Adipocyte (in vitro differentiated cells): ENCODE results near the gene PPP1R26.
A peak's percentile ranks its signal among the peaks of the same experiment; 100 is the strongest.
"Not testable (repeated sequence)": the region's sequence is repeated elsewhere in the genome, so short reads cannot be mapped to it uniquely, and the experiment has no call there.

ENCODE experiments used
- DNase-seq: peaks from one replicate; pipeline ENCODE4 v3.0.0-alpha.2; 2015; ENCODE audit warnings: low read depth
- H3K27me3 ChIP-seq: replicated peaks from 2 replicates; pipeline ENCODE4 v1.7.0; 2013; ENCODE audit warnings: mild to moderate bottlenecking, low read length, moderate library complexity; ENCODE audit not compliant: control insufficient read depth, insufficient read depth
- H3K36me3 ChIP-seq: 2 replicates; pipeline ENCODE4 v1.7.0; 2013; ENCODE audit warnings: low read length, mild to moderate bottlenecking, moderate library complexity; ENCODE audit not compliant: control insufficient read depth, insufficient read depth, severe bottlenecking
- H3K4me1 ChIP-seq: 2 replicates; pipeline ENCODE4 v1.7.0; 2013; ENCODE audit warnings: mild to moderate bottlenecking, low read length, moderate library complexity; ENCODE audit not compliant: control insufficient read depth, insufficient read depth
- H3K4me3 ChIP-seq: 2 replicates; pipeline ENCODE4 v1.7.0; 2013; ENCODE audit warnings: mild to moderate bottlenecking, low read length, moderate library complexity
- H3K9ac ChIP-seq: 2 replicates; pipeline ENCODE4 v1.7.0; 2013; ENCODE audit warnings: mild to moderate bottlenecking, low read length, moderate library complexity
- H3K9me3 ChIP-seq: 2 replicates; pipeline ENCODE4 v1.7.0; 2013; ENCODE audit warnings: mild to moderate bottlenecking, low read length, moderate library complexity; ENCODE audit not compliant: control insufficient read depth

Gene PPP1R26

GRCh38 chr9:135530146-135530545 is 50.6 kb downstream of the PPP1R26 start:
- Histone ChIP-seq H3K36me3 (no peaks in the 10 kb centered on the region), H3K27me3 (peaks cover 40% of the 10 kb centered on the region), H3K9me3 (peaks cover 4% of the 10 kb centered on the region), H3K9ac (no peak overlapping the region), H3K4me1 (no peaks in the 10 kb centered on the region), H3K4me3 (no peak overlapping the region)
- no peak for DNase-seq

- no peaks in the 10 kb centered on the region for H3K4me1 ChIP-seq
- H3K36me3 ChIP-seq: no peaks in the 10 kb centered on the region
- H3K27me3 ChIP-seq: peaks cover 36% of the 10 kb centered on the region
- H3K9ac ChIP-seq: no peak overlapping the region
- no peak overlapping the region for H3K4me3 ChIP-seq
- H3K9me3 ChIP-seq: peaks cover 4% of the 10 kb centered on the region
- DNase-seq: no peak
These were observed 51.5 kb downstream of the PPP1R26 start for GRCh38 chr9:135531096-135531495.

- peaks cover 32% of the 10 kb centered on the region for H3K27me3 ChIP-seq
- H3K4me1 ChIP-seq: no peaks in the 10 kb centered on the region
- DNase-seq: no peak
- peaks cover 4% of the 10 kb centered on the region for H3K9me3 ChIP-seq
- no peaks in the 10 kb centered on the region for H3K36me3 ChIP-seq
- no peak overlapping the region for H3K9ac ChIP-seq
- H3K4me3 ChIP-seq: no peak overlapping the region
These were observed 53.5 kb downstream of the PPP1R26 start for GRCh38 chr9:135533113-135533512.

GRCh38 chr9:135533674-135534073 is 54.1 kb downstream of the PPP1R26 start:
- no peak for DNase-seq
- Histone ChIP-seq H3K4me3 (no peak overlapping the region), H3K27me3 (peaks cover 29% of the 10 kb centered on the region), H3K4me1 (no peaks in the 10 kb centered on the region), H3K9me3 (peaks cover 4% of the 10 kb centered on the region), H3K36me3 (no peaks in the 10 kb centered on the region), H3K9ac (no peak overlapping the region)

DNA sequence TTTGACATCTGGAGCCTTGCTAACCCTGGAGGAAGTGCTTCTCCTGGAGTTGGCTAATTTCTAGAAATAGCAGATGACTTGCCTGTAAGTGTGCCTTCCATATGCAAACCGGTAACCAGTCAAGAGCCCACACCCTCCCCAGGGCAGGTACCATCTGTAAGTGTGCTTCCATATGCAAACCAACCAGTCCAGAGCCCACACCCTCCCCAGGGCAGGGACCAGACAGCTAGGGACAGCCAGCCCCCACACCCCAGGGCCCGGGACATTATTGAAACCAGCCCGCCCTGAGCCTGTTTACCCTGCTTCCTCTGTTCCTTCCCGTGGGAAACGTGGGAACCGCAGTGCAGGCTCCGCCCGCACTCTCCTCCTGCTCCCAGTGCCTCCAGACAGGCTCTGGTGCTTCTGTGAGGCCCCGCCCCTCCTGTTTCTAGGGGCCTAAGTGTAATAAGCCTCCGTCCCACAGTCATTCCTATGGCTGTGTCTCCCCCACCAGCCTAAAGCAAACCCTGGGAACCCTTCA is 54.7 kb downstream of the PPP1R26 start:
- H3K36me3 ChIP-seq, H3K9me3 ChIP-seq, H3K4me3 ChIP-seq, DNase-seq, H3K9ac ChIP-seq, H3K4me1 ChIP-seq: not testable (repeated sequence)
- peaks cover 33% of the 10 kb centered on the region for H3K27me3 ChIP-seq

DNA sequence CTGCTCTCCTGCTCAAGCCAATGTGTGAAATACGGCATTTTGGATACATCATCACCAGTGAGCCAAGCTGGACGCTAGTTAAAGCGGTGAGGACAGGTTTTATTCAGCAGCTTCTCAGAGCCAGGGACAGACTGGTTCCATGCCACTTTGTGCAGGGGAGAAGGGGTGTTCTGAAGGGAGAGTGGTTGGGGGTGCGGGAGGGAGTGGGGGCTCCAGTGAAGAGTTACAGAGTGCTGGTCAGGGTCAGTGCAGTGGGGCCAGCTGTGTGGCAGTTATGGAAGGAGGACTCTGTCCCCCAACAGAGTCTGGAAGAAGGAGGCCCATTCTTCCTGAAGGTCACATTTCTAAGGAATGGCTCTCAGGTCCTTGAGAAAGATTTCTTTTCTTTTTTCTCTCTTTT is 55.2 kb downstream of the PPP1R26 start:
- peaks cover 31% of the 10 kb centered on the region for H3K27me3 ChIP-seq
- H3K4me3 ChIP-seq, DNase-seq, H3K36me3 ChIP-seq, H3K9ac ChIP-seq, H3K9me3 ChIP-seq, H3K4me1 ChIP-seq: not testable (repeated sequence)

DNA sequence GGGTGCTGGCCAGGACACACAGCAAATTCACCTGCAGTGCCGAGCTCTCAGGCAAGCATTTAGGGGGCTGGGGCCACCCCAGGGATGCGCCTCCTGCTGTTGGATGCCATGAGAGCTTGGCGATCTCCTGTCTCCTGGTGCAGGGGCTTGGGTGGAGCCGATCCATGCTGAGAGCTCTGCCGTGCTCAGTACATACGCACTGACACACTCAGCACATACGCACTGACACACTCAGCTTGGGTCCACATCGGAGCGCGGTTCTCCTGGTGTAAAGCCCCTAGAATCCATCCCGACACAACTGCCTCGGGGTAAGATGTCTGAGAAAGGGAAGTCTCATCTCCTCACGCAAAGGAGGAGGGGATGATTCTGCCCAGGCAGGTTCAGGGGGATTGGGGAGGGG is 56.0 kb downstream of the PPP1R26 start:
- not testable (repeated sequence) for H3K9me3 ChIP-seq, H3K4me1 ChIP-seq, DNase-seq, H3K36me3 ChIP-seq, H3K9ac ChIP-seq, H3K4me3 ChIP-seq
- H3K27me3 ChIP-seq: peaks cover 27% of the 10 kb centered on the region

- DNase-seq: peak; percentile 58
- no peak overlapping the region for H3K4me3 ChIP-seq
- peaks cover 28% of the 10 kb centered on the region for H3K27me3 ChIP-seq
These were observed 56.6 kb downstream of the PPP1R26 start for GRCh38 chr9:135536216-135536615.

More at GRCh38 chr9:135536216-135536615, 56.6 kb downstream of the PPP1R26 start:
- H3K36me3 ChIP-seq: no peaks in the 10 kb centered on the region
- no peaks in the 10 kb centered on the region for H3K4me1 ChIP-seq
- no peak overlapping the region for H3K9ac ChIP-seq
- no peaks in the 10 kb centered on the region for H3K9me3 ChIP-seq
